ENCODE data around the gene ZSCAN10. TPM values are rescaled to one million over a fixed set of nuclear protein-coding genes. Genes with fewer than 3 reads are reported as not detected.

ZSCAN10 gene
- total RNA-seq, 1 experiment from 2014 or later = 207 TPM

GRCh38 chr16:3135126-3135715, 36.1 kb upstream of the ZSCAN10 start:
- no peak overlapping the region for H2BK12ac ChIP-seq (ENCODE audit: insufficient read length, low read depth, low read length)
- Mint-ChIP-seq H3K27ac (peak overlapping the region; percentile 73 to 92 (median 85); a peak in 3 of 7 replicates), H3K27me3 (ENCODE audit: low read depth) (no peaks in the 10 kb centered on the region; the same call in 1 of the 2 replicates), H3K36me3 (ENCODE audit: insufficient read depth in 1 of 3, low read depth in 3 of 3) (peaks cover 2 to 13% (median 4%) of the 10 kb centered on the region in 3 experiments), H3K4me1 (peaks cover 13 to 17% of the 10 kb centered on the region in 2 experiments), H3K9me3 (no peaks in the 10 kb centered on the region), H3K4me3 (peak overlapping the region; percentile 97 to 99)
- no peaks in the 10 kb centered on the region for H3K9me3 ChIP-seq (ENCODE audit: control insufficient read depth, low read depth, low read length)
- H3K9ac ChIP-seq (ENCODE audit: extremely low read depth, insufficient read length, low read length) = peak overlapping the region; percentile 90
- no CpG with 5 or more reads among the region's 43 CpGs for WGBS (ENCODE audit: extremely low coverage, insufficient read length, low lambda C conversion rate)
- no peak overlapping the region for H3K27ac ChIP-seq (ENCODE audit: insufficient read length, low read depth, low read length)
- H4K20me1 ChIP-seq (ENCODE audit: control insufficient read depth, insufficient read depth, insufficient read length) = peaks cover under 1% of the 10 kb centered on the region
- no peak for DNase-seq
- H3K4me1 ChIP-seq (ENCODE audit: insufficient read depth, low read length) = no peaks in the 10 kb centered on the region; the same call in 1 of the 2 replicates
- TF ChIP-seq CTCF (conservative IDR thresholded peaks at IDR 0.05) = no peak
- peaks cover 10% of the 10 kb centered on the region for H3K23me2 ChIP-seq (ENCODE audit: insufficient read length, low read depth, low read length, poor library complexity, severe bottlenecking)
- H2BK5ac ChIP-seq (ENCODE audit: insufficient read length, low read length) = no peak overlapping the region
- H2AK5ac ChIP-seq (ENCODE audit: insufficient read length, low read length) = no peak overlapping the region
- no peak overlapping the region for H3K23ac ChIP-seq (ENCODE audit: insufficient read length, low read depth, low read length)
- no peak overlapping the region for H4K5ac ChIP-seq (ENCODE audit: insufficient read length, low read depth, low read length)
- H3K27me3 ChIP-seq (ENCODE audit: insufficient read depth, low read length) = no peaks in the 10 kb centered on the region
- no peak overlapping the region for H4K91ac ChIP-seq (ENCODE audit: insufficient read length, low read depth, low read length)
- peaks cover 2% of the 10 kb centered on the region for H3K79me1 ChIP-seq (ENCODE audit: insufficient read depth, low read depth, low read length, poor library complexity, severe bottlenecking)
- H3T11ph ChIP-seq (ENCODE audit: low read length) = no peak overlapping the region
- peak overlapping the region; percentile 98 for H3K4me2 ChIP-seq (ENCODE audit: insufficient read depth, insufficient read length, low read length)
- no peak overlapping the region for H3K56ac ChIP-seq (ENCODE audit: insufficient read length, low read depth, low read length)
- no peak overlapping the region for H2BK120ac ChIP-seq (ENCODE audit: low read depth, low read length, poor library complexity, severe bottlenecking)
- H4K8ac ChIP-seq (replicated peaks; ENCODE audit: insufficient read length, low read depth, low read length) = no peak overlapping the region
- H3K79me2 ChIP-seq (ENCODE audit: insufficient read depth, low read length) = peaks cover 8% of the 10 kb centered on the region
- H3K14ac ChIP-seq (ENCODE audit: insufficient read depth, low read length) = no peak overlapping the region; the same call in 1 of the 2 replicates
- no peak overlapping the region for H3K18ac ChIP-seq (ENCODE audit: insufficient read length, low read depth, low read length)
- peak overlapping the region; percentile 59 for H2AFZ ChIP-seq (ENCODE audit: low read length)
- no peak overlapping the region for H3K4ac ChIP-seq (ENCODE audit: low read depth, low read length)
- H2BK20ac ChIP-seq (ENCODE audit: low read depth, low read length, poor library complexity, severe bottlenecking) = no peak overlapping the region
- H2BK15ac ChIP-seq (ENCODE audit: low read depth, low read length) = no peak overlapping the region

Data from H9 (cell line).